DOHH2 (cell line): ENCODE data around the gene NAPB.
A peak's percentile ranks its signal among the peaks of the same experiment; 100 is the strongest.

Source experiments
- H3F3A ChIP-seq: fragments of 200-600 bp; sonication (generic), shearing (Covaris generic); 2 replicates; pipeline ENCODE4 v1.6.0; 2016; ENCODE audit warnings: antibody characterized with exemption, mild to moderate bottlenecking; ENCODE audit not compliant: control insufficient read depth, insufficient read depth
- H3K27ac ChIP-seq: fragments of 200-600 bp; sonication (generic); 2 replicates; pipeline ENCODE4 v1.5.1; 2014; ENCODE audit warnings: low read depth, mild to moderate bottlenecking, low read length, moderate library complexity
- H3K27me3 ChIP-seq: fragments of 200-600 bp; sonication (generic); 2 replicates; pipeline ENCODE4 v1.6.1; 2014; ENCODE audit warnings: mild to moderate bottlenecking, low read length, mixed read lengths; ENCODE audit not compliant: control insufficient read depth
- H3K36me3 ChIP-seq: fragments of 200-600 bp; sonication (generic); 2 replicates; pipeline ENCODE4 v1.6.1; 2014; ENCODE audit warnings: mild to moderate bottlenecking, low read length, moderate library complexity, mixed read lengths; ENCODE audit not compliant: control insufficient read depth
- H3K4me1 ChIP-seq: fragments of 200-600 bp; sonication (generic); 2 replicates; pipeline ENCODE4 v1.6.1; 2014; ENCODE audit warnings: mild to moderate bottlenecking, low read length, mixed read lengths; ENCODE audit not compliant: control insufficient read depth
- H3K4me2 ChIP-seq: fragments of 200-600 bp; sonication (generic); 2 replicates; pipeline ENCODE4 v1.6.0; 2014; ENCODE audit warnings: mild to moderate bottlenecking, low read length, moderate library complexity
- H3K4me3 ChIP-seq: fragments of 200-600 bp; sonication (generic); 2 replicates; pipeline ENCODE4 v1.5.1; 2014; ENCODE audit warnings: mild to moderate bottlenecking, low read length, mixed read lengths
- H3K79me2 ChIP-seq: fragments of 200-600 bp; sonication (generic); 2 replicates; pipeline ENCODE4 v1.6.1; 2014; ENCODE audit warnings: mild to moderate bottlenecking, low read length, mixed read lengths; ENCODE audit not compliant: control insufficient read depth
- H3K9me2 ChIP-seq: fragments of 200-600 bp; sonication (generic); replicated peaks from 2 replicates; pipeline ENCODE4 v1.6.1; 2014; ENCODE audit warnings: mild to moderate bottlenecking, low read length, mixed read lengths; ENCODE audit not compliant: control insufficient read depth
- H3K9me3 ChIP-seq: fragments of 200-600 bp; sonication (generic); 2 replicates; pipeline ENCODE4 v1.6.1; 2014; ENCODE audit warnings: antibody characterized with exemption, low read length, mixed read lengths; ENCODE audit not compliant: control insufficient read depth, insufficient read depth
- H4K20me1 ChIP-seq: fragments of 200-600 bp; sonication (generic); 2 replicates; pipeline ENCODE4 v1.6.0; 2014; ENCODE audit warnings: low read depth, mild to moderate bottlenecking, antibody characterized with exemption, low read length, moderate library complexity; ENCODE audit not compliant: control insufficient read depth, insufficient read depth
- CTCF ChIP-seq: fragments of 200-600 bp; sonication (generic); IDR thresholded peaks from one replicate; pipeline ENCODE4 v1.5.1; 2014; ENCODE audit warnings: antibody characterized with exemption, mild to moderate bottlenecking, low read depth, low read length; ENCODE audit not compliant: poor library complexity, severe bottlenecking
- EZH2phosphoT487 ChIP-seq: fragments of 200-600 bp; sonication (generic); IDR thresholded peaks from 2 replicates; pipeline ENCODE4 v1.6.1; 2017; ENCODE audit warnings: borderline replicate concordance, mild to moderate bottlenecking, antibody characterized with exemption, low read length, moderate library complexity, mixed read lengths

The NAPB gene

GRCh38 chr20:23367770-23368169 lies 53.5 kb downstream of the NAPB start:
- H3K27me3 ChIP-seq: no peaks in the 10 kb centered on the region
- H3K4me1 ChIP-seq: peaks cover 28% of the 10 kb centered on the region
- no peak overlapping the region for H3K4me2 ChIP-seq
- no peak overlapping the region for H3K27ac ChIP-seq
- no peaks in the 10 kb centered on the region for H3K9me2 ChIP-seq
- H3K79me2 ChIP-seq: peaks cover 63% of the 10 kb centered on the region
- no peaks in the 10 kb centered on the region for H3K9me3 ChIP-seq
- no peaks in the 10 kb centered on the region for H3F3A ChIP-seq
- H4K20me1 ChIP-seq: peaks cover 20% of the 10 kb centered on the region
- TF ChIP-seq EZH2phosphoT487: no peak
- TF ChIP-seq CTCF: no peak
- no peak overlapping the region for H3K4me3 ChIP-seq
- H3K36me3 ChIP-seq: peaks cover 86% of the 10 kb centered on the region

- Histone ChIP-seq H3K4me1 (peaks cover 29% of the 10 kb centered on the region), H3K27ac (no peak overlapping the region), H3F3A (no peaks in the 10 kb centered on the region), H4K20me1 (peaks cover 22% of the 10 kb centered on the region), H3K79me2 (peaks cover 72% of the 10 kb centered on the region), H3K9me3 (no peaks in the 10 kb centered on the region), H3K4me3 (no peak overlapping the region), H3K36me3 (peaks cover 73% of the 10 kb centered on the region), H3K27me3 (no peaks in the 10 kb centered on the region), H3K4me2 (peak overlapping the region; percentile 33), H3K9me2 (no peaks in the 10 kb centered on the region)
- TF ChIP-seq CTCF: no peak
- TF ChIP-seq EZH2phosphoT487: no peak
These were observed 54.9 kb downstream of the NAPB start for GRCh38 chr20:23366384-23366783.

GRCh38 chr20:23365390-23366165 lies 55.7 kb downstream of the NAPB start:
- Histone ChIP-seq H3K27ac (no peak overlapping the region), H3K27me3 (no peaks in the 10 kb centered on the region), H3K4me1 (peaks cover 35% of the 10 kb centered on the region), H3K36me3 (peaks cover 66% of the 10 kb centered on the region), H3K9me2 (no peaks in the 10 kb centered on the region), H4K20me1 (peaks cover 22% of the 10 kb centered on the region), H3F3A (peaks cover 6% of the 10 kb centered on the region), H3K4me3 (no peak overlapping the region), H3K79me2 (peaks cover 78% of the 10 kb centered on the region), H3K4me2 (peak overlapping the region; percentile 33), H3K9me3 (no peaks in the 10 kb centered on the region)
- no peak for TF ChIP-seq EZH2phosphoT487
- no peak for TF ChIP-seq CTCF
